Measurements from ENCODE around the gene FAM107A.

GRCh38 chr3:58557491-58557890, 19.7 kb downstream of the FAM107A start:
- TF ChIP-seq MYC (IDR thresholded peaks at IDR 0.05; ENCODE audit: low read depth, low read length): no peak
- TF ChIP-seq POLR2A (IDR thresholded peaks at IDR 0.05; ENCODE audit: extremely low read depth, insufficient read length): no peak
- TF ChIP-seq, protein P1, sequence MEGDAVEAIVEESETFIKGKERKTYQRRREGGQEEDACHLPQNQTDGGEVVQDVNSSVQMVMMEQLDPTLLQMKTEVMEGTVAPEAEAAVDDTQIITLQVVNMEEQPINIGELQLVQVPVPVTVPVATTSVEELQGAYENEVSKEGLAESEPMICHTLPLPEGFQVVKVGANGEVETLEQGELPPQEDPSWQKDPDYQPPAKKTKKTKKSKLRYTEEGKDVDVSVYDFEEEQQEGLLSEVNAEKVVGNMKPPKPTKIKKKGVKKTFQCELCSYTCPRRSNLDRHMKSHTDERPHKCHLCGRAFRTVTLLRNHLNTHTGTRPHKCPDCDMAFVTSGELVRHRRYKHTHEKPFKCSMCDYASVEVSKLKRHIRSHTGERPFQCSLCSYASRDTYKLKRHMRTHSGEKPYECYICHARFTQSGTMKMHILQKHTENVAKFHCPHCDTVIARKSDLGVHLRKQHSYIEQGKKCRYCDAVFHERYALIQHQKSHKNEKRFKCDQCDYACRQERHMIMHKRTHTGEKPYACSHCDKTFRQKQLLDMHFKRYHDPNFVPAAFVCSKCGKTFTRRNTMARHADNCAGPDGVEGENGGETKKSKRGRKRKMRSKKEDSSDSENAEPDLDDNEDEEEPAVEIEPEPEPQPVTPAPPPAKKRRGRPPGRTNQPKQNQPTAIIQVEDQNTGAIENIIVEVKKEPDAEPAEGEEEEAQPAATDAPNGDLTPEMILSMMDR (IDR thresholded peaks at IDR 0.05; ENCODE audit: low read depth, low read length): no peak

Measured in NB4 (cell line).